Esophagus squamous epithelium (tissue), 5 donors: Measurements from ENCODE around the gene CALU. TPM values are rescaled to one million over a fixed set of nuclear protein-coding genes. Genes with fewer than 3 reads are reported as not detected.

Source experiments
- DNase-seq: peaks from one replicate; lab custom pipeline; 2025; lab: John Stamatoyannopoulos, UW
- H3K27ac ChIP-seq, 4 donors: fragments of 200-600 bp; sonication (generic); one replicate each; pipeline ENCODE4 v1.5.1; 2016 to 2019; ENCODE audit warnings: mild to moderate bottlenecking in 1 of 4
- H3K27me3 ChIP-seq, 4 donors: fragments of 200-600 bp; sonication (generic); 1 replicate in 3 of 4; 2 replicates in 1 of 4; pipeline versions ENCODE4 v1.5.1 to v1.6.0; 2017 to 2021; ENCODE audit warnings: antibody characterized with exemption in 1 of 4
- H3K36me3 ChIP-seq, 3 donors: fragments of 200-600 bp; sonication (generic); one replicate each; pipeline ENCODE4 v1.5.1; 2016 to 2019
- H3K4me1 ChIP-seq, 3 donors: fragments of 200-600 bp; sonication (generic); one replicate each; pipeline ENCODE4 v1.5.1; 2017 to 2019
- H3K4me3 ChIP-seq, 4 donors: fragments of 200-600 bp; sonication (generic); 1 replicate in 3 of 4; 2 replicates in 1 of 4; pipeline ENCODE4 v1.5.1; 2016 to 2019; ENCODE audit warnings: mild to moderate bottlenecking in 2 of 4, moderate library complexity in 1 of 4
- H3K9me3 ChIP-seq, 3 donors: fragments of 200-600 bp; sonication (generic); one replicate each; pipeline ENCODE4 v1.5.1; 2016 to 2019
- CTCF ChIP-seq, 6 experiments: fragments of 450-650 bp in 4 of 6; fragments of 200-600 bp in 2 of 6; sonication (generic) in 2 of 6; IDR thresholded peaks; one replicate each; pipeline ENCODE4 v1.5.1; 2016 to 2019; ENCODE audit warnings: antibody characterized with exemption in 6 of 6, mild to moderate bottlenecking in 4 of 6, moderate library complexity in 4 of 6
- POLR2A ChIP-seq, 4 donors: fragments of 450-650 bp; IDR thresholded peaks; one replicate each; pipeline ENCODE4 v1.6.1; 2017; ENCODE audit warnings: antibody characterized with exemption in 4 of 4, mild to moderate bottlenecking in 4 of 4, moderate library complexity in 3 of 4
- WGBS, 2 donors: methylation state at CpG; one replicate each; pipeline ENCODE4 v1.1.5; 2018; 5-methylcytosine and 5-hydroxymethylcytosine counted together
- intact Hi-C: fragments of 100-400 bp; cut with DNase I; formaldehyde crosslinking; loops from one replicate; pipeline ENCODE4 v1.15.0; 2022
- total RNA-seq, 4 donors: library from RNA; depleted of rRNA; stranded (reverse); fragments of >200 nt; gene quantifications; one replicate each; pipeline ENCODE4 v1.1.0, GENCODE V29; 2016
- donor health status: DM: yes; HTN: yes; CAD: no.

Gene CALU
- total RNA-seq, 4 donors from 2014 or later: 23.5 to 66.6 (median 50.8) TPM

- peaks cover 0 to 11% (median 6%) of the 10 kb centered on the region in 3 donors for H3K4me1 ChIP-seq
- H3K4me3 ChIP-seq: no peak overlapping the region
- no peaks in the 10 kb centered on the region for H3K9me3 ChIP-seq
- no peak overlapping the region for H3K27ac ChIP-seq
- H3K27me3 ChIP-seq: peaks cover 4 to 51% (median 17%) of the 10 kb centered on the region in 4 donors
- no peak for TF ChIP-seq POLR2A (IDR thresholded peaks at IDR 0.05)
- TF ChIP-seq CTCF (IDR thresholded peaks at IDR 0.05): no peak
- DNase-seq: no peak
- intact Hi-C loops: no loop called here
- H3K36me3 ChIP-seq: no peaks in the 10 kb centered on the region
- WGBS, 2 donors: 23 to 34% methylated on average over 2 of the region's 2 CpGs
Measured at GRCh38 chr7:128694738-128695137, 44.4 kb upstream of the CALU start.

- Histone ChIP-seq H3K4me3 (peak overlapping the region in 3 of 4 donors; percentile 18 to 48 (median 33)), H3K9me3 (no peaks in the 10 kb centered on the region), H3K27me3 (peaks cover 4 to 64% (median 17%) of the 10 kb centered on the region in 4 donors), H3K4me1 (peaks cover 0 to 11% (median 6%) of the 10 kb centered on the region in 3 donors), H3K27ac (no peak overlapping the region), H3K36me3 (no peaks in the 10 kb centered on the region)
- WGBS, 2 donors: 4 to 5% methylated on average over 24 of the region's 37 CpGs
- DNase-seq: peak; percentile 17
- intact Hi-C loops: no loop called here
- TF ChIP-seq CTCF (IDR thresholded peaks at IDR 0.05) (no peak), POLR2A (IDR thresholded peaks at IDR 0.05) (no peak)
Measured at GRCh38 chr7:128697302-128697905, 41.8 kb upstream of the CALU start.

GRCh38 chr7:128699196-128699712 is 39.9 kb upstream of the CALU start:
- intact Hi-C loops: no loop called here
- Histone ChIP-seq H3K9me3 (no peaks in the 10 kb centered on the region), H3K4me3 (no peak overlapping the region), H3K36me3 (no peaks in the 10 kb centered on the region), H3K4me1 (peaks cover 0 to 11% (median 6%) of the 10 kb centered on the region in 3 donors), H3K27ac (no peak overlapping the region), H3K27me3 (peaks cover 4 to 58% (median 17%) of the 10 kb centered on the region in 4 donors)
- 51 to 62% methylated on average over 3 of the region's 3 CpGs for WGBS, 2 donors
- TF ChIP-seq POLR2A (IDR thresholded peaks at IDR 0.05) (no peak), CTCF (IDR thresholded peaks at IDR 0.05) (no peak)
- no peak for DNase-seq

GRCh38 chr7:128699895-128700294 is 39.3 kb upstream of the CALU start:
- DNase-seq: no peak
- Histone ChIP-seq H3K9me3 (no peaks in the 10 kb centered on the region), H3K36me3 (no peaks in the 10 kb centered on the region), H3K4me1 (peaks cover 0 to 11% (median 6%) of the 10 kb centered on the region in 3 donors), H3K27ac (no peak overlapping the region), H3K4me3 (no peak overlapping the region), H3K27me3 (peaks cover 4 to 58% (median 17%) of the 10 kb centered on the region in 4 donors)
- intact Hi-C loops: no loop called here
- TF ChIP-seq CTCF (IDR thresholded peaks at IDR 0.05) (no peak), POLR2A (IDR thresholded peaks at IDR 0.05) (no peak)
- WGBS, 2 donors: 57 to 71% methylated on average over 1 of the region's 1 CpG

- intact Hi-C loops: no loop called here
- H3K27me3 ChIP-seq: peaks cover 4 to 47% (median 17%) of the 10 kb centered on the region in 4 donors
- no peak overlapping the region for H3K4me3 ChIP-seq
- no peak overlapping the region for H3K27ac ChIP-seq
- H3K36me3 ChIP-seq: no peaks in the 10 kb centered on the region
- no peak for DNase-seq
- H3K4me1 ChIP-seq: peaks cover 0 to 11% (median 6%) of the 10 kb centered on the region in 3 donors
- TF ChIP-seq CTCF (IDR thresholded peaks at IDR 0.05) (no peak), POLR2A (IDR thresholded peaks at IDR 0.05) (no peak)
- 68% methylated on average over 4 to 6 of the region's 6 CpGs for WGBS, 2 donors
- H3K9me3 ChIP-seq: no peaks in the 10 kb centered on the region
Measured at GRCh38 chr7:128701062-128701785, 37.9 kb upstream of the CALU start.
